HG02571 (cell line): Measurements from ENCODE around the gene PDGFA.

Source experiments
- ATAC-seq: cut with Tn5 transposase; IDR thresholded peaks from one replicate; pipeline ENCODE4 v1.9.1; 2021; ENCODE audit warnings: mild to moderate bottlenecking, moderate library complexity; ENCODE audit not compliant: unreplicated experiment

The PDGFA gene

GRCh38 chr7:450036-450435 lies 69.6 kb downstream of the PDGFA start:
- no peak for ATAC-seq

GRCh38 chr7:449324-450019 lies 70.2 kb downstream of the PDGFA start:
- no peak for ATAC-seq

GRCh38 chr7:447523-447922 lies 72.1 kb downstream of the PDGFA start:
- no peak for ATAC-seq
